Lower leg skin (tissue), 4 donors: ENCODE measurements around the gene MAST4. TPM values are rescaled to one million over a fixed set of nuclear protein-coding genes. Genes with fewer than 3 reads are reported as not detected.
A peak's percentile ranks its signal among the peaks of the same experiment; 100 is the strongest.

ENCODE experiments used
- DNase-seq, 2 donors: peaks; one replicate each; pipeline ENCODE4 v3.0.0-alpha.2; 2019; ENCODE audit warnings: low spot score in 2 of 2
- H3K4me3 ChIP-seq: fragments of 200-600 bp; sonication (generic); 2 replicates; pipeline ENCODE4 v1.5.1; 2017; ENCODE audit warnings: mild to moderate bottlenecking, low read depth; ENCODE audit not compliant: poor library complexity, severe bottlenecking
- CTCF ChIP-seq, 3 donors: fragments of 450-650 bp; IDR thresholded peaks; one replicate each; pipeline ENCODE4 v1.5.1; 2016; ENCODE audit warnings: antibody characterized with exemption in 3 of 3, mild to moderate bottlenecking in 3 of 3, moderate library complexity in 2 of 3
- POLR2A ChIP-seq, 2 donors: fragments of 450-650 bp; IDR thresholded peaks; one replicate each; pipeline ENCODE4 v1.6.1; 2016 to 2017; ENCODE audit warnings: antibody characterized with exemption in 2 of 2, mild to moderate bottlenecking in 1 of 2, moderate library complexity in 1 of 2
- WGBS, 2 donors: methylation state at CpG; one replicate each; pipeline ENCODE4 v1.1.5; 2018; 5-methylcytosine and 5-hydroxymethylcytosine counted together
- intact Hi-C: fragments of 100-400 bp; cut with DNase I; formaldehyde crosslinking; loops from one replicate; pipeline ENCODE4 v1.15.0; 2023; ENCODE audit warnings: low total_unique reads
- total RNA-seq, 4 donors: library from RNA; depleted of rRNA; stranded (reverse); fragments of >200 nt; gene quantifications; one replicate each; pipeline ENCODE4 v1.1.0, GENCODE V29; 2016

The MAST4 gene
- total RNA-seq: 100 to 1,000 TPM in 1 of 4 donors, 10 to 100 TPM in 3; 49.0 to 109 (median 55.5) TPM

DNA sequence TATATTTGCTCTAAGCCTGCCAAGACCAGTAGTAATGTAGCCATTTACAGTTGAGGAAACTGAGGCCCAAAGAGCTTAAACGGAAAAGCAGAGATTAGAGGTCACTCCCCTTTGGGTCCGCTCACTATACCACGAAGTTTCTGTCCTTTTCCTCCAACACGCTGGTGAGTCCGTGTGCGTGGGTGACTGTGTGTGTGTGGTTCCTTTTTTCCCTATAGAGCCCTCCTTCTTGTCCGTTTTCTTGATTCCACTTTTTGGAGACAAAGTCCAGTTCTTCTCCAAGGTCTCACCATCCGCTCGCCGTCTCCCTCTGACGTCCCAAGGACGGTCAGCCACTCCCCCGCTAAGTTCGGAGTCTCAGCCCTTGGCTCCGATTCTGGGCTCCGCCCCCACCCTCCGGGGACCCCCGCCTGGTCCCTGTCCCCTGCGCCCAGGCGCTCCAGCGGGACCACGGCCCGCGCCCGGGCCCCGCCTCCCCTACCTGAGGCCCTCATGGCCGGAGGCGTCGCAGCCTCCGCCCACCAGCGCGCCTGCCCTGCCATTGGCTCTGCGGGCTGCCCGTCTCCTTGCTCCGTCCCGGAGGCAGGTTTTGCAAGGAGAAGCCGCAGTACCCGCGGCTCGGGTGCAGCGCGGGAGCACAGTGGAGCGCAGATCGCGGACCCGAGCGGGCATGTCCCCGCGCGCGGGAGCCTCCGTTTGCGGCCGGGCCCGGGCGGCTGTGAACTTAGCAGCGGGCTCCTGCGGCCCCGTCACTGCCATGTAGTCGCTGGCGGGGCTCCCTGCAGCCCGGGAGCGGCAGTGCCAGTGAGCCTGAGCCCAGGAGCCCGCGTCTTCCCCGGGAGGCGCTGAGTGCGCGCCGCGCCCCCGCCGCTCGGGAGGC is at the start of gene MAST4:
Gene MAST4, plus strand, starts transcription at position 638 of the 880 bp plus-strand sequence. CDS start 263 bp downstream, outside the sequence.
- DNase-seq: peak; percentile 66 to 89
- TF ChIP-seq POLR2A (IDR thresholded peaks at IDR 0.05) (no peak), CTCF (IDR thresholded peaks at IDR 0.05) (no peak)
- peak within 1 kb of the TSS; percentile 35 for H3K4me3 ChIP-seq
- WGBS, 2 donors: 3 to 4% methylated on average over 24 to 25 of the region's 74 CpGs
- intact Hi-C loops: no loop called here

- no peak overlapping the region for H3K4me3 ChIP-seq
- DNase-seq: no peak
- TF ChIP-seq CTCF (IDR thresholded peaks at IDR 0.05) (no peak), POLR2A (IDR thresholded peaks at IDR 0.05) (no peak)
- intact Hi-C loops: no loop called here
Observed at GRCh38 chr5:66546541-66546940, 49.7 kb upstream of the MAST4 start.

GRCh38 chr5:66551338-66551737 is 44.9 kb upstream of the MAST4 start:
- intact Hi-C loops: no loop called here
- no peak for DNase-seq
- no peak for TF ChIP-seq CTCF (IDR thresholded peaks at IDR 0.05)
- no peak for TF ChIP-seq POLR2A (IDR thresholded peaks at IDR 0.05)
- 71 to 79% methylated on average over 2 of the region's 2 CpGs for WGBS, 2 donors
- no peak overlapping the region for H3K4me3 ChIP-seq

DNA sequence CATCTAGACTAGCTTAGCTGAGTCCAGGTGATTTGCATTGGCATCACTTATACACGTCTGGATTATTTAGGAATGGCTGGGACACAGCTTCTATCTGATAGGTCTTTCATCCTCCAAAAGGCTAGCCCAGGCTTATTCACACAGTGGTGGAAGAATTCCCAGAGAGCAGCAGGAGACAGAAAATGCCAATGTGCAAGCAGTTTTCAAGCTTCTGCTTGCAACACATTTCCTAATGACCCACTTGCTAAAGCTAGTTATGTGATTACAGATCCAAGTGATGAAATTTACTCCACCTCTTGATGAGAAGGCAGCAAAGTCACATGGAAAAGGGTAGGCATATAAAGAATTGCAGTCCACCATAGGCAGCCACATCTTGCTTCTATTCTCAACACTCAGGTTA is 44.2 kb upstream of the MAST4 start:
- intact Hi-C loops: no loop called here
- H3K4me3 ChIP-seq: no peak overlapping the region
- no peak for TF ChIP-seq CTCF (IDR thresholded peaks at IDR 0.05)
- DNase-seq: no peak
- WGBS, 2 donors: 33 to 35% methylated on average over 1 of the region's 1 CpG

- no peak for TF ChIP-seq CTCF (IDR thresholded peaks at IDR 0.05)
- TF ChIP-seq POLR2A (IDR thresholded peaks at IDR 0.05): no peak
- WGBS, 2 donors: 71 to 74% methylated on average over 1 of the region's 1 CpG
- no peak overlapping the region for H3K4me3 ChIP-seq
- no peak for DNase-seq
- intact Hi-C loops: no loop called here
Observed at GRCh38 chr5:66553368-66553912, 42.8 kb upstream of the MAST4 start.
